Neuron (in vitro differentiated cells): ENCODE data around the gene C17orf75.
A peak's percentile ranks its signal among the peaks of the same experiment; 100 is the strongest.

Source experiments
- H2AFZ ChIP-seq: one replicate; pipeline ENCODE4 v1.6.1; 2013; ENCODE audit warnings: low read depth, mild to moderate bottlenecking, inconsistent platforms, low read length, moderate library complexity
- H3K27me3 ChIP-seq: one replicate; pipeline ENCODE4 v1.6.1; 2013; ENCODE audit warnings: low read length; ENCODE audit not compliant: insufficient read depth
- H3K36me3 ChIP-seq: one replicate; pipeline ENCODE4 v1.6.1; 2013; ENCODE audit warnings: low read length; ENCODE audit not compliant: insufficient read depth
- H3K4me1 ChIP-seq: one replicate; pipeline ENCODE4 v1.6.1; 2013; ENCODE audit warnings: low read length; ENCODE audit not compliant: insufficient read depth
- H3K4me3 ChIP-seq: 2 replicates; pipeline ENCODE4 v1.5.1; 2013; ENCODE audit warnings: mild to moderate bottlenecking, low read length, moderate library complexity
- H3K9me3 ChIP-seq: one replicate; pipeline ENCODE4 v1.6.1; 2013; ENCODE audit warnings: low read length

C17orf75 gene

GRCh38 chr17:32311028-32311536 is 30.9 kb downstream of the C17orf75 start:
- peaks cover 27% of the 10 kb centered on the region for H3K4me1 ChIP-seq
- H2AFZ ChIP-seq, result peak overlapping the region; percentile 14
- peaks cover 7% of the 10 kb centered on the region for H3K36me3 ChIP-seq
- H3K27me3 ChIP-seq, result no peaks in the 10 kb centered on the region
- H3K9me3 ChIP-seq, result no peaks in the 10 kb centered on the region
- H3K4me3 ChIP-seq, result no peak overlapping the region

- Histone ChIP-seq H3K4me3 (no peak overlapping the region), H3K9me3 (no peaks in the 10 kb centered on the region), H3K36me3 (peaks cover 7% of the 10 kb centered on the region), H2AFZ (no peak overlapping the region), H3K27me3 (no peaks in the 10 kb centered on the region), H3K4me1 (peaks cover 36% of the 10 kb centered on the region)
These were observed 34.3 kb downstream of the C17orf75 start for GRCh38 chr17:32307658-32308057.

- Histone ChIP-seq H2AFZ (no peak overlapping the region), H3K36me3 (peaks cover 7% of the 10 kb centered on the region), H3K4me3 (no peak overlapping the region), H3K4me1 (peaks cover 35% of the 10 kb centered on the region), H3K9me3 (no peaks in the 10 kb centered on the region), H3K27me3 (no peaks in the 10 kb centered on the region)
These were observed 36.9 kb downstream of the C17orf75 start for GRCh38 chr17:32305049-32305448.

- Histone ChIP-seq H3K4me3 (no peak overlapping the region), H3K27me3 (no peaks in the 10 kb centered on the region), H3K4me1 (peaks cover 35% of the 10 kb centered on the region), H3K9me3 (no peaks in the 10 kb centered on the region), H2AFZ (no peak overlapping the region), H3K36me3 (peaks cover 16% of the 10 kb centered on the region)
These were observed 38.1 kb downstream of the C17orf75 start for GRCh38 chr17:32303781-32304288.

DNA sequence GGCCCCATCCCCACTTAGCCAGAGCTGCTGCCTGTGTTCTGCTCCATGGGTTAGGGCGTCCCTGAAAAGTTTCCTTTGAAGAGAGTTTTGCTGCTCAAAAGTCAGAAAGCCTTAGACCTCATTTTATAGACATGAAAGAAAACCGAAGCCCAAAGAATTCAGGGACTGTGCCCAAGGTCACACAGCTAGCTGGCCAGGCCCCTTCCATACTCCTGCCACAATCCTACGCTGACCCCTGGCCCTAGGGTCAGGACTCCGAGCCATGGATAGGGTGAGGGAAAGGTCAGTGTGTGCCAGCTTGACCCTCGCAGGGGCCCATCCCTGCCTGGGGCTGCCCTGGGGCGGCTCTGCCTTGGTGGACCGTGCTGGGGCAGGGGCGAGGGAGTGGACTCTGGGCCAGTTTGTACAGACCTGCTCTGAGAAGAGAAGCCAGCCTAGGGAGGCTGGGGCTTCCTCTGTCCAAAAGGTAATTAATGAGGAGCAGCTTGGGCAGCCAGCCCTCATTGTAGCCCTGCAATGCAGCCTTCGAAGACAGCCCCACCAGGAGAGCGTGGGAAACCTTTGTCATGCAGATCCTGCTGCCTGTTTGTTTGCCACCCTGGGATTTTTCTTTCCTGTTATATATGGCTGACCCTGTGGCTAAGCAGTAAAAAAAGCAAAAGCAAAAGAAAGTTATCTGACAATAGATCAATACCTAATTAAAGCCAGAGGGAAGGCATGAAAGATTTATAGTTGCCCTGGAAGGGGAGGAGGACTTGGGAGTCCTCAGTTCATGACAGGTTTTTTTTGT is 38.9 kb downstream of the C17orf75 start:
- no peaks in the 10 kb centered on the region for H3K27me3 ChIP-seq
- peaks cover 35% of the 10 kb centered on the region for H3K4me1 ChIP-seq
- no peaks in the 10 kb centered on the region for H3K9me3 ChIP-seq
- H2AFZ ChIP-seq, result no peak overlapping the region
- no peak overlapping the region for H3K4me3 ChIP-seq
- peaks cover 15% of the 10 kb centered on the region for H3K36me3 ChIP-seq

GRCh38 chr17:32302037-32302436 is 39.9 kb downstream of the C17orf75 start:
- no peaks in the 10 kb centered on the region for H3K27me3 ChIP-seq
- H2AFZ ChIP-seq, result no peak overlapping the region
- H3K36me3 ChIP-seq, result peaks cover 16% of the 10 kb centered on the region
- H3K4me3 ChIP-seq, result no peak overlapping the region
- H3K4me1 ChIP-seq, result peaks cover 35% of the 10 kb centered on the region
- H3K9me3 ChIP-seq, result no peaks in the 10 kb centered on the region

GRCh38 chr17:32299580-32300164 is 42.3 kb downstream of the C17orf75 start:
- H3K27me3 ChIP-seq, result no peaks in the 10 kb centered on the region
- peaks cover 28% of the 10 kb centered on the region for H3K4me1 ChIP-seq
- H3K4me3 ChIP-seq, result no peak overlapping the region
- no peak overlapping the region for H2AFZ ChIP-seq
- no peaks in the 10 kb centered on the region for H3K9me3 ChIP-seq
- peaks cover 13% of the 10 kb centered on the region for H3K36me3 ChIP-seq

- Histone ChIP-seq H3K36me3 (peaks cover 13% of the 10 kb centered on the region), H3K4me3 (no peak overlapping the region), H3K9me3 (no peaks in the 10 kb centered on the region), H2AFZ (no peak overlapping the region), H3K4me1 (peaks cover 21% of the 10 kb centered on the region), H3K27me3 (no peaks in the 10 kb centered on the region)
These were observed 43.0 kb downstream of the C17orf75 start for GRCh38 chr17:32298721-32299579.

DNA sequence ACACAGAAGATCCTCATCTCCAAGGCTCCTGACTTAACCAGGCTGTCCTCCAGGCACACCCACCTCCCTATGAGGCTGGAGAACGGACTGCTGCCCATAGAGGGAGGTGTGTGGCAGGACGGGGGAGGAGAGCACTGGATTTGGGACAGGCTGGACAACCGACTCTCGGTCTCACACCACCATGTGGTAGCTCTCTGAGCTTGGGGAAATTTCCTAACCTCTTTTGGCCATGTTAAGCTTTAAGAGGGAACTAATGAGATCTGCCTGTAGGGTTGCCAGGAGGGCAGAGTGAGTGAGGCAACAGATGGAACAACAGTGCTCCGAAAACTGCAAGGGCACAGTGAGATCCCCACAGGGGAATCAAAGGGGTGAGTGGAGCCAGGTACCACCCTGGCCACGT is 43.7 kb downstream of the C17orf75 start:
- H3K4me1 ChIP-seq, result peaks cover 14% of the 10 kb centered on the region

GRCh38 chr17:32297860-32298259 is 44.1 kb downstream of the C17orf75 start:
- H3K36me3 ChIP-seq, result peaks cover 13% of the 10 kb centered on the region
- peaks cover 10% of the 10 kb centered on the region for H3K4me1 ChIP-seq
- H3K27me3 ChIP-seq, result no peaks in the 10 kb centered on the region
- H3K9me3 ChIP-seq, result no peaks in the 10 kb centered on the region
- no peak overlapping the region for H2AFZ ChIP-seq
- no peak overlapping the region for H3K4me3 ChIP-seq

More for the DNA sequence above, 43.7 kb downstream of the C17orf75 start:
- H3K4me3 ChIP-seq, result no peak overlapping the region
- no peaks in the 10 kb centered on the region for H3K9me3 ChIP-seq
- no peaks in the 10 kb centered on the region for H3K27me3 ChIP-seq
- H2AFZ ChIP-seq, result no peak overlapping the region
- peaks cover 13% of the 10 kb centered on the region for H3K36me3 ChIP-seq

DNA sequence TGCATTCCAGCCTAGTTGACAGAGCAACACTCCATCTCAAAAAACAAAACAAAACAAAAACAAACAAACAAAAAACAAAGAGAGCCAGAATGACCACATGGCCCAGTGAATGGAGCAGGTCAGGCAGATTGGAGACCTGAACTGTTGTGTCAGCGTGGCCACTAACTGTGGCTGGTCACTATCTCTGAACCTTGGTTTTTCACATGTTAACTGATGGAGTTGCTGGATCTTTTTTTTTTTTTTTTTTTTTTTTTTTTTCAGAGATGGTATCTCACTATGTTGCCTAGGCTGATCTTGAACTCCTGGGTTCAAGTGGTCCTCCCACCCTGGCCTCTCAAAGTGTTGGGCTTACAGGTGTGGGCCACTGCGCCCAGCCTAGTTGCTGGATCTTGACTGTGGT is 44.5 kb downstream of the C17orf75 start:
- H3K36me3 ChIP-seq, result peaks cover 13% of the 10 kb centered on the region
- no peaks in the 10 kb centered on the region for H3K27me3 ChIP-seq
- no peaks in the 10 kb centered on the region for H3K9me3 ChIP-seq
- H3K4me3 ChIP-seq, result no peak overlapping the region
- no peak overlapping the region for H2AFZ ChIP-seq
- peaks cover 6% of the 10 kb centered on the region for H3K4me1 ChIP-seq

DNA sequence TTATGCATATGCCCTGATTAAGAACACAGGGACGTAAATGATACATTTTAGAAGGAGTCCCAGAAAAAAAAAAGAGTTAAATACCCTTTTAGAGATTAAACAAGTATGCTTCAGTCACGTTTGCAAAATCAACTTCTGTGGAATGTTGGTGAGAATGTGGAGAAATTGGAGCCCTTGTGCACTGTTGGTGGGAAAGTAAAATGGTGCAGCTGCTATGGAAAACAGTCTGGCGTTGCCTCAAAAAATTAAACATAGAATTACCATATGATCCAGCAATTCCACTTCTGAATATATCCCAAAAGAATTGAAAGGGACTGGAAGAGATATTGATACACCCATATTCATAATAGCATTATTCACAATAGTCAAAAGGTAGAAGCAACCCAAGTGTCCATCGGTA is 49.9 kb downstream of the C17orf75 start:
- Histone ChIP-seq H3K36me3 (peaks cover 2% of the 10 kb centered on the region), H3K4me3 (no peak overlapping the region), H2AFZ (no peak overlapping the region), H3K4me1 (no peaks in the 10 kb centered on the region), H3K9me3 (no peaks in the 10 kb centered on the region), H3K27me3 (no peaks in the 10 kb centered on the region)
